Thoracic aorta (tissue), 2 donors: Measurements from ENCODE around the gene MED9. TPM values are rescaled to one million over a fixed set of nuclear protein-coding genes. Genes with fewer than 3 reads are reported as not detected.

ENCODE experiments used
- ATAC-seq: fragments of 150-250 bp; one replicate; pipeline ENCODE4 v1.8.0; 2017; ENCODE audit warnings: low read depth; ENCODE audit not compliant: insufficient number of reproducible peaks, low FRiP score
- DNase-seq: peaks from one replicate; pipeline ENCODE4 v3.0.0-alpha.2; 2020; ENCODE audit warnings: low spot score
- H3K27ac ChIP-seq, 2 donors: fragments of 200-600 bp; sonication (generic); 1 replicate in 1 of 2; 2 replicates in 1 of 2; pipeline ENCODE4 v1.5.1; 2016; ENCODE audit warnings: mild to moderate bottlenecking in 2 of 2, moderate library complexity in 2 of 2
- H3K27me3 ChIP-seq: fragments of 200-600 bp; sonication (generic); replicated peaks from 2 replicates; pipeline ENCODE4 v1.6.0; 2016; ENCODE audit warnings: mild to moderate bottlenecking; ENCODE audit not compliant: insufficient read depth
- H3K36me3 ChIP-seq: fragments of 200-600 bp; sonication (generic); one replicate; pipeline ENCODE4 v1.5.1; 2016
- H3K4me1 ChIP-seq, 2 donors: fragments of 200-600 bp; sonication (generic); 1 replicate in 1 of 2; 2 replicates in 1 of 2; pipeline versions ENCODE4 v1.5.1 to v1.6.0; 2016; ENCODE audit warnings: low read depth in 2 of 2, mild to moderate bottlenecking in 1 of 2; ENCODE audit not compliant: control insufficient read depth in 1 of 2
- H3K4me3 ChIP-seq: fragments of 200-600 bp; sonication (generic); 2 replicates; pipeline ENCODE4 v1.5.1; 2016; ENCODE audit warnings: mild to moderate bottlenecking
- H3K9me3 ChIP-seq: fragments of 200-600 bp; sonication (generic); 2 replicates; pipeline ENCODE4 v1.5.1; 2016
- CTCF ChIP-seq: fragments of 200-600 bp; sonication (generic); IDR thresholded peaks from one replicate; pipeline ENCODE4 v1.5.1; 2019; ENCODE audit warnings: antibody characterized with exemption
- total RNA-seq, 2 donors: library from RNA; depleted of rRNA; stranded (reverse); fragments of >200 nt; gene quantifications; one replicate each; pipeline versions ENCODE4 v1.1.0 to v1.2.3, GENCODE V29; 2016

Gene MED9
- total RNA-seq, 2 donors from 2014 or later, result 6.6 to 15.2 TPM

GRCh38 chr17:17514993-17515933 lies 38.5 kb downstream of the MED9 start:
- no peaks in the 10 kb centered on the region for H3K36me3 ChIP-seq
- H3K27ac ChIP-seq, result no peak overlapping the region
- no peak overlapping the region for H3K4me3 ChIP-seq
- no peaks in the 10 kb centered on the region for H3K9me3 ChIP-seq
- ATAC-seq (no peak), DNase-seq (no peak)
- no peaks in the 10 kb centered on the region for H3K27me3 ChIP-seq
- peaks cover 3 to 9% of the 10 kb centered on the region in 2 donors for H3K4me1 ChIP-seq
- no peak for TF ChIP-seq CTCF

DNA sequence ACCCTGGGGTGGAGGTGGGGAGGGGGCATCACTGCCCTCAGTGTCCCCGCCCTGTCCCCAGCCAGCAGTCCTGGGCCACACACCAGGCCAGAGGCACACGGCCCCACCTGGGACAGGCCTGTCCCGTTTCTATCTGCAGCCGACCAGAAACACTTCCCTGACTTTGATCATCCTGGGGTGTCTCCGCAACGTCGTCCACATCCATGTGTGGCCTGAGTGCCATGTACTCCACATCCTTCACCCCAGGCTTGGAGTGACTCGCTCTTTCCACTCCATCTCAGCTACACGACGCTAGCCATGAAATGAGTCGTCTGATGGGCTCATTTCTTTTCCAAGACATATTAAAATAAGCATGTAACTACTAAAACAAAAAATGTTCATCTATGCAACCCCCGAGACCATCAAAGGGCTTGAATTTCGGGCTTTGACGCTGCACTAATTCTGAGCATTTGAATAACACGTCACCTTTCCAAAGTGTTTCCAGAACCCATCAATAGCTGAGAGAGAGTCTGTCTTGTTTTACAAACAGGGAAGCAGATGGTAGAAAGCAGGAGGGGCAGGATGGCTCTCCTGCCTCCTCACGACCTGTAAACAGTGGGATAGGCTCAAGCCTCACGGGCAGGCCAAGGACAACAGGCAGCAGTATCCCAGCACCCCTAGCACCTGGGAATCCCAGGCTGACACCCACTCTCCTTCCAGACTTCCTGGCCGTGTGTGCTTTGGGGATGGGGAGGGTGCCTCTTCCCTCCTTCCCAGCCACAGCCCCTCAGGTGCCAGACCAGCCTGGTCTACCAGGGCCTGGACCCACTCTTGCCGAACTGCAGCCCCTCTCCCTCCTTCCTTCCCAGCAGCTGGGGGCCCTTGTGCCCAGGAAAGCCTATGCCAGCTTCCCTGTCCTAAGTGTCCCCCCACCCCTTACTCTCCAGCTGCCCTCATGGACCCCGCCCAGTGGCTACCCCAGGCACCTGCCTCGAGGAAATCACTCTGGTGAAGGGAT lies 39.4 kb downstream of the MED9 start:
- H3K9me3 ChIP-seq, result no peaks in the 10 kb centered on the region
- DNase-seq, result no peak
- H3K36me3 ChIP-seq, result no peaks in the 10 kb centered on the region
- H3K4me3 ChIP-seq, result no peak overlapping the region
- H3K27ac ChIP-seq, result no peak overlapping the region
- H3K4me1 ChIP-seq, result peaks cover 3 to 9% of the 10 kb centered on the region in 2 donors
- no peaks in the 10 kb centered on the region for H3K27me3 ChIP-seq
- no peak for TF ChIP-seq CTCF
- no peak for ATAC-seq

DNA sequence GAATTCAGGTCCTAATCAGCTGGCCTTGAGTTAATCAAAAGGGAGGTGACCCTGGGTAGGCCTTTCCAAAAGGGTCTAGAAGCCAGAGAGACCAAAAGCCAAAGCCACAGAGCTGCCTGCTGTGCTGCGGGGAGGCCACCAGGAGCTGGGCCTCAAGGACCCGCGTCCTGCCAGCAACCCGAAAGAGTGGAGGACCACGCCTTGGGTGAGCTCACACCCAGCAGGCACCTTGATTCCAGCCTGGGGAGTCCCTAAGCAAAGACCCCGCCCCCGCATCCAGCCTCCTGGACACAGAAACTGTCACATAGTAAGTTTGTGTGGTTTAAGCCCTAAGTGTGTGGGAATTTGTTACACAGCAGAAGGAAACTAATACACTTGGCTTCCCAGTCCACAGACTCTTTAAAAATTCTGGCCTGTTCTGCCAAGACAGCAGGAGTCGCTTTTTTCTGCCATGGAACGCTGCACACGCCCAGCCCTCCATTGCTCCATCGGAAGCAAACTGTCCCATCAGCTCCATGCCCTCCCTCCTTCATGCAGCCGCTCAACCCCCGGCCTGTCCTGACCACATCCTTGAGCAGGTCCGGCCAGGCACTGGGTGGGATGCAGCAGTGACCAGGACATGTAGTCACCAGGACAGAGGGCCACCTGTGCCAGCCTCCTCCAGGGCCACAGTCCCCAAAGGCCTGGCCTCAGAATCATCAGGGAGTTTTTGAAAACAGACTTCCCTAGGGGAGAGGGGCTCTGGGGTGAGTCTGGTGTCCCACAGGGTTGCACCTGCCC lies 40.3 kb downstream of the MED9 start:
- Histone ChIP-seq H3K27ac (no peak overlapping the region), H3K4me3 (no peak overlapping the region), H3K9me3 (no peaks in the 10 kb centered on the region), H3K4me1 (peaks cover 2 to 5% of the 10 kb centered on the region in 2 donors), H3K27me3 (no peaks in the 10 kb centered on the region), H3K36me3 (no peaks in the 10 kb centered on the region)
- no peak for TF ChIP-seq CTCF
- no peak for DNase-seq
- no peak for ATAC-seq

DNA sequence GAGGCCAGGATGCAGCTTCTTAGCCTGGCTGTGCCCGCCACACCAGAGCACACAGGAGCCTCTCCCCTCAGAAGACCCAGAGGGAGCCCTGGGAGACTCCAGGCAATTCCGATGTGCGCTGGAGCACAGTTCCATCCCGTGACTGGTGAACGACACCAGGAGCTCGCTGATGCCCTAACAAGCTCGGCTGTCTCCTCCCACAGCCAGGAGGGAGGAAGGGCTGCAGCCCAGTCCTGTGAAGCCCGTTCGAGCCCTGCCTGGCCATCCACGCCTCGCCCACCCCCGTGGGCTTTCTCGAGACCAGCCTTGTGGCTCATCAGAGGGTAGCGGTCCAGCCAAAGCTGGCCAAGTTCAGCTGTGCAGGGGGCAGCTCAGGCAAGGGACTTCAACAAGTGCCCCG lies 41.2 kb downstream of the MED9 start:
- H3K27ac ChIP-seq, result no peak overlapping the region
- ATAC-seq, result no peak
- no peak for TF ChIP-seq CTCF

More for the DNA sequence above, 41.2 kb downstream of the MED9 start:
- DNase-seq, result no peak
- H3K27me3 ChIP-seq, result no peaks in the 10 kb centered on the region
- H3K36me3 ChIP-seq, result no peaks in the 10 kb centered on the region
- no peak overlapping the region for H3K4me3 ChIP-seq
- no peaks in the 10 kb centered on the region for H3K4me1 ChIP-seq
- no peaks in the 10 kb centered on the region for H3K9me3 ChIP-seq
